D721Med (cell line): ENCODE results near the gene KLHDC7B.

Experiments used
- DNase-seq: peaks from one replicate; pipeline ENCODE4 v3.0.0; 2011; ENCODE audit warnings: low spot score; ENCODE audit not compliant: insufficient read length
- FAIRE-seq: peaks from 2 replicates; lab custom pipeline; 2011; peaks lifted over from hg19 to GRCh38; lab: Jason Lieb, UNC
- CTCF ChIP-seq: IDR thresholded peaks from 2 replicates; pipeline ENCODE4 v1.5.1; 2012; ENCODE audit warnings: mild to moderate bottlenecking, control low read depth; ENCODE audit not compliant: insufficient read depth; ENCODE audit errors: missing control alignments

Gene KLHDC7B

GRCh38 chr22:50595189-50595588 lies 49.5 kb downstream of the KLHDC7B start:
- FAIRE-seq (no peak), DNase-seq (no peak)
- TF ChIP-seq CTCF = no peak

GRCh38 chr22:50597097-50597496 lies 51.4 kb downstream of the KLHDC7B start:
- DNase-seq (no peak), FAIRE-seq (no peak)
- no peak for TF ChIP-seq CTCF

GRCh38 chr22:50599816-50600455 lies 54.2 kb downstream of the KLHDC7B start:
- DNase-seq = no peak

GRCh38 chr22:50600538-50600937 lies 54.8 kb downstream of the KLHDC7B start, which contains the start of gene MAPK8IP2:
MAPK8IP2 (plus strand) TSS chr22:50600793; CDS start chr22:50600819, 26 bp downstream.
- TF ChIP-seq CTCF = no peak
- DNase-seq (peak; percentile 57), FAIRE-seq (no peak)

More at GRCh38 chr22:50599816-50600455, 54.2 kb downstream of the KLHDC7B start:
- no peak for FAIRE-seq
- no peak for TF ChIP-seq CTCF
